ENCODE data around the gene CDH18.
A peak's percentile ranks its signal among the peaks of the same experiment; 100 is the strongest.

The CDH18 gene

GRCh38 chr5:19564036-19564435, 424.0 kb downstream of the CDH18 start:
- TF ChIP-seq CTCF (IDR thresholded peaks at IDR 0.05; ENCODE audit: low read depth, low read length): no peak
- H3K4me3 ChIP-seq (replicated peaks in 1 of 2; ENCODE audit: low read depth in 2 of 2, low read length in 2 of 2): no peak overlapping the region
- no peak for DNase-seq (ENCODE audit: low read depth in 2 of 2)

- TF ChIP-seq CTCF (IDR thresholded peaks at IDR 0.05; ENCODE audit: low read depth, low read length): no peak
- DNase-seq (ENCODE audit: low read depth in 2 of 2): peak in 1 of 2 donors; percentile 8
- H3K4me3 ChIP-seq (replicated peaks in 1 of 2; ENCODE audit: low read depth in 2 of 2, low read length in 2 of 2): no peak overlapping the region
Measured at GRCh38 chr5:19555876-19556275, 432.1 kb downstream of the CDH18 start.

GRCh38 chr5:19555436-19555835, 432.6 kb downstream of the CDH18 start:
- no peak for DNase-seq (ENCODE audit: low read depth in 2 of 2)
- no peak overlapping the region for H3K4me3 ChIP-seq (replicated peaks in 1 of 2; ENCODE audit: low read depth in 2 of 2, low read length in 2 of 2)
- no peak for TF ChIP-seq CTCF (IDR thresholded peaks at IDR 0.05; ENCODE audit: low read depth, low read length)

GRCh38 chr5:19554524-19554923, 433.5 kb downstream of the CDH18 start:
- no peak for DNase-seq (ENCODE audit: low read depth in 2 of 2)
- no peak overlapping the region for H3K4me3 ChIP-seq (replicated peaks in 1 of 2; ENCODE audit: low read depth in 2 of 2, low read length in 2 of 2)
- no peak for TF ChIP-seq CTCF (IDR thresholded peaks at IDR 0.05; ENCODE audit: low read depth, low read length)

GRCh38 chr5:19547640-19548039, 440.4 kb downstream of the CDH18 start:
- peak; percentile 46 to 52 for DNase-seq (ENCODE audit: low read depth in 2 of 2)
- H3K4me3 ChIP-seq (replicated peaks in 1 of 2; ENCODE audit: low read depth in 2 of 2, low read length in 2 of 2): no peak overlapping the region
- no peak for TF ChIP-seq CTCF (IDR thresholded peaks at IDR 0.05; ENCODE audit: low read depth, low read length)

GRCh38 chr5:19546521-19546920, 441.5 kb downstream of the CDH18 start:
- DNase-seq (ENCODE audit: low read depth in 2 of 2): no peak
- TF ChIP-seq CTCF (IDR thresholded peaks at IDR 0.05; ENCODE audit: low read depth, low read length): no peak
- H3K4me3 ChIP-seq (replicated peaks in 1 of 2; ENCODE audit: low read depth in 2 of 2, low read length in 2 of 2): no peak overlapping the region

- no peak overlapping the region for H3K4me3 ChIP-seq (replicated peaks in 1 of 2; ENCODE audit: low read depth in 2 of 2, low read length in 2 of 2)
- no peak for TF ChIP-seq CTCF (IDR thresholded peaks at IDR 0.05; ENCODE audit: low read depth, low read length)
- DNase-seq (ENCODE audit: low read depth in 2 of 2): no peak
Measured at GRCh38 chr5:19538607-19539006, 449.4 kb downstream of the CDH18 start.
